K562 (cell line): ENCODE data around the gene SMARCB1. TPM values are rescaled to one million over a fixed set of nuclear protein-coding genes. Genes with fewer than 3 reads are reported as not detected.

ENCODE experiments used
- MGA ChIP-seq: fragments of 450-650 bp; IDR thresholded peaks from 2 replicates; pipeline ENCODE4 v1.6.1; 2016; ENCODE audit warnings: mild to moderate bottlenecking, moderate library complexity
- NCOA6 ChIP-seq: fragments of 450-650 bp; IDR thresholded peaks from 2 replicates; pipeline ENCODE4 v1.6.1; 2017; ENCODE audit warnings: mild to moderate bottlenecking
- PATZ1 ChIP-seq: fragments of 250-450 bp; sonication (Bioruptor Pico); IDR thresholded peaks from 2 replicates; pipeline ENCODE4 v1.5.0; 2020; ENCODE audit warnings: mild to moderate bottlenecking, borderline replicate concordance
- PBX2 ChIP-seq, 2 experiments: IDR thresholded peaks in 1 of 2; conservative IDR thresholded peaks in 1 of 2; 2 replicates each; pipeline ENCODE4 v1.6.1; 2016; ENCODE audit warnings: low read depth in 2 of 2, mild to moderate bottlenecking in 1 of 2, missing compliant biosample characterization in 1 of 2, missing genetic modification characterization in 1 of 2, moderate library complexity in 1 of 2
- SIN3A ChIP-seq, 2 experiments: fragments of 150-350 bp in 1 of 2; IDR thresholded peaks; 2 replicates each; pipeline ENCODE4 v1.6.1; 2011 to 2016; ENCODE audit warnings: borderline replicate concordance in 2 of 2, low read depth in 2 of 2, low read length in 2 of 2, mild to moderate bottlenecking in 2 of 2, moderate library complexity in 2 of 2; ENCODE audit not compliant: control insufficient read depth in 1 of 2
- SUPT5H ChIP-seq: fragments of 450-650 bp; IDR thresholded peaks from 2 replicates; pipeline ENCODE4 v1.6.1; 2016
- THRB ChIP-seq: fragments of 450-650 bp; formaldehyde crosslinking; conservative IDR thresholded peaks from 2 replicates; pipeline ENCODE4 v1.4.0; 2022; ENCODE audit warnings: mild to moderate bottlenecking, missing genetic modification characterization
- polyA plus RNA-seq, 8 experiments: library from polyadenylated mRNA; depleted of rRNA in 4 of 8; stranded (reverse) in 5 of 8; unstranded in 3 of 8; fragments of >200 nt; fragmentation: Nextera tagmentation in 2 of 8; fragmentation: Illumina TruSeq in 1 of 8; extraction: Ambion mirVana in 2 of 8; extraction: Trizol in 1 of 8; gene quantifications; 2 replicates each; pipeline versions ENCODE4 v1.2.1 to v1.2.3, GENCODE V29; 2011 to 2014; ENCODE audit warnings: inconsistent platforms in 1 of 8, missing spikeins in 1 of 8
- total RNA-seq, 7 experiments: library from RNA; depleted of rRNA in 6 of 7; stranded (reverse); fragments of >200 nt in 6 of 7; fragmentation: Illumina TruSeq in 2 of 7; extraction: Trizol in 2 of 7; gene quantifications; 2 replicates each; pipeline versions ENCODE4 v1.2.1 to v1.2.3, GENCODE V29; 2011 to 2021; ENCODE audit warnings: low replicate concordance in 1 of 7

Gene SMARCB1
- total and polyA plus RNA-seq, 9 of the 15 experiments (the other 6 are each of a cell fraction or from before 2014, with no cell fraction given): 1.2 to 113 (median 65.4) TPM

GRCh38 chr22:23750714-23751440 is 35.9 kb upstream of the SMARCB1 start, which contains the start of gene ZNF70 (continued):
- TF ChIP-seq PBX2 (CRISPR knock-in tag; IDR thresholded peaks at IDR 0.05; ENCODE audit: low read depth) (no peak), PBX2 (tag; conservative IDR thresholded peaks at IDR 0.05; ENCODE audit: low read depth) (no peak), PATZ1 (CRISPR knock-in tag) (no peak), NCOA6 (no peak), SIN3A (IDR thresholded peaks at IDR 0.05; ENCODE audit: borderline replicate concordance in 2 of 2, control insufficient read depth in 1 of 2, low read depth in 2 of 2, low read length in 2 of 2) (peak in 1 of 2 experiments; percentile 40; a peak in 1 of 4 replicates), THRB (no peak), SUPT5H (peak; percentile 78), MGA (peak; percentile 71; the same call in 1 of the 2 replicates)
